ENCODE measurements around the gene E2F4.

E2F4 gene

GRCh38 chr16:67170168-67170948 is 21.6 kb upstream of the E2F4 start, which contains the start of gene NOL3:
Gene NOL3 (plus strand): TSS chr16:67170538.
- no peaks in the 10 kb centered on the region for H3K27me3 ChIP-seq (ENCODE audit: control insufficient read depth, insufficient read depth, low read length)
- H3K36me3 ChIP-seq (ENCODE audit: control insufficient read depth, insufficient read depth, low read length), result no peaks in the 10 kb centered on the region
- peak within 1 kb of the TSS; percentile 44 for H3K4me3 ChIP-seq (ENCODE audit: low read depth, low read length)
- no peaks in the 10 kb centered on the region for H3K79me2 ChIP-seq
- no peak within 1 kb of the TSS for H3K9ac ChIP-seq
- peaks cover 25% of the 10 kb centered on the region for H3K4me1 ChIP-seq
- H3K4me2 ChIP-seq (ENCODE audit: low read length), result peak within 1 kb of the TSS; percentile 87
- no peak for TF ChIP-seq CTCF (IDR thresholded peaks at IDR 0.05)
- peak within 1 kb of the TSS; percentile 78 for H2AFZ ChIP-seq
- peak within 1 kb of the TSS; percentile 85 for H3K27ac ChIP-seq
- H3K9me3 ChIP-seq (ENCODE audit: control insufficient read depth, low read length), result no peaks in the 10 kb centered on the region

- Histone ChIP-seq H2AFZ (peak overlapping the region; percentile 78), H3K9me3 (ENCODE audit: control insufficient read depth, low read length) (no peaks in the 10 kb centered on the region), H3K27ac (peak overlapping the region; percentile 85), H3K79me2 (no peaks in the 10 kb centered on the region), H3K4me3 (ENCODE audit: low read depth, low read length) (peak overlapping the region; percentile 6), H3K36me3 (ENCODE audit: control insufficient read depth, insufficient read depth, low read length) (no peaks in the 10 kb centered on the region), H3K4me1 (peaks cover 25% of the 10 kb centered on the region), H3K4me2 (ENCODE audit: low read length) (peak overlapping the region; percentile 27), H3K27me3 (ENCODE audit: control insufficient read depth, insufficient read depth, low read length) (no peaks in the 10 kb centered on the region), H3K9ac (no peak overlapping the region)
- TF ChIP-seq CTCF (IDR thresholded peaks at IDR 0.05), result no peak
These were observed 20.9 kb upstream of the E2F4 start for GRCh38 chr16:67170949-67171649.

GRCh38 chr16:67173323-67173722 is 18.6 kb upstream of the E2F4 start:
- no peaks in the 10 kb centered on the region for H3K36me3 ChIP-seq (ENCODE audit: control insufficient read depth, insufficient read depth, low read length)
- peak overlapping the region; percentile 72 for H2AFZ ChIP-seq
- no peaks in the 10 kb centered on the region for H3K9me3 ChIP-seq (ENCODE audit: control insufficient read depth, low read length)
- no peak for TF ChIP-seq CTCF (IDR thresholded peaks at IDR 0.05)
- peak overlapping the region; percentile 60 for H3K4me3 ChIP-seq (ENCODE audit: low read depth, low read length)
- peak overlapping the region; percentile 88 for H3K27ac ChIP-seq
- H3K4me2 ChIP-seq (ENCODE audit: low read length), result peak overlapping the region; percentile 83
- H3K27me3 ChIP-seq (ENCODE audit: control insufficient read depth, insufficient read depth, low read length), result no peaks in the 10 kb centered on the region
- H3K79me2 ChIP-seq, result no peaks in the 10 kb centered on the region
- peaks cover 28% of the 10 kb centered on the region for H3K4me1 ChIP-seq
- H3K9ac ChIP-seq, result no peak overlapping the region

- Histone ChIP-seq H3K79me2 (no peaks in the 10 kb centered on the region), H3K4me2 (ENCODE audit: low read length) (peak overlapping the region; percentile 83), H2AFZ (peak overlapping the region; percentile 72), H3K27ac (peak overlapping the region; percentile 88), H3K4me3 (ENCODE audit: low read depth, low read length) (peak overlapping the region; percentile 60), H3K9me3 (ENCODE audit: control insufficient read depth, low read length) (no peaks in the 10 kb centered on the region), H3K9ac (no peak overlapping the region), H3K27me3 (ENCODE audit: control insufficient read depth, insufficient read depth, low read length) (no peaks in the 10 kb centered on the region), H3K36me3 (ENCODE audit: control insufficient read depth, insufficient read depth, low read length) (no peaks in the 10 kb centered on the region), H3K4me1 (peaks cover 28% of the 10 kb centered on the region)
- peak; percentile 46 for TF ChIP-seq CTCF (IDR thresholded peaks at IDR 0.05)
These were observed 17.9 kb upstream of the E2F4 start for GRCh38 chr16:67173808-67174705.
